Fibroblast of mammary gland (primary cell): ENCODE measurements around the gene DNAJC5G.
A peak's percentile ranks its signal among the peaks of the same experiment; 100 is the strongest.

Source experiments
- DNase-seq: peaks from one replicate; pipeline ENCODE4 v3.0.0-alpha.2; 2010; ENCODE audit warnings: low read depth
- H3K4me3 ChIP-seq: 2 replicates; pipeline ENCODE4 v1.5.1; 2011; ENCODE audit warnings: low read depth, mild to moderate bottlenecking, low read length, moderate library complexity; ENCODE audit not compliant: control insufficient read depth
- TF ChIP-seq, protein P1 (sequence below): conservative IDR thresholded peaks from 2 replicates; pipeline ENCODE4 v1.5.1; 2011; ENCODE audit warnings: low read depth, low read length, inconsistent platforms; ENCODE audit not compliant: control insufficient read depth, insufficient read depth

Gene DNAJC5G

DNA sequence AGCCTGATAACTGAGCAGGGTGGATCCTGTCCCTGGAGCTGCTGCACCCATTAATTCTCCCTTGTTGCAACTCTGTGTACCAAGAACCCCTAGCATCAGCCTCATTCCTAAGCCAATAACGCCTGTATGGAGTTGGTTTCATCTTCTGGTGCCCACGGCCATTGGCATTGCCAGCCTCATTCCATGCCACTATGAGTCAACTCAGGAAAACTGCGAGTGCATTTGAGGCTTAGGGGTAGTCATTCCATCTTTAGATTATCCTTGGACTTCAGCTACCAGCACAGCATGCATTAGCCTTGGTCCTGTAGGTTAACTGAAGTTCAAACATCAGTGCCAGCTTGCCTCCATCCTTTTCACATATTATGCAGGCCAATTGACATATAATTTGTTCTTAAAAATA is 5.6 kb downstream of the DNAJC5G start:
- DNase-seq: no peak
- no peak overlapping the region for H3K4me3 ChIP-seq
- TF ChIP-seq, protein P1, sequence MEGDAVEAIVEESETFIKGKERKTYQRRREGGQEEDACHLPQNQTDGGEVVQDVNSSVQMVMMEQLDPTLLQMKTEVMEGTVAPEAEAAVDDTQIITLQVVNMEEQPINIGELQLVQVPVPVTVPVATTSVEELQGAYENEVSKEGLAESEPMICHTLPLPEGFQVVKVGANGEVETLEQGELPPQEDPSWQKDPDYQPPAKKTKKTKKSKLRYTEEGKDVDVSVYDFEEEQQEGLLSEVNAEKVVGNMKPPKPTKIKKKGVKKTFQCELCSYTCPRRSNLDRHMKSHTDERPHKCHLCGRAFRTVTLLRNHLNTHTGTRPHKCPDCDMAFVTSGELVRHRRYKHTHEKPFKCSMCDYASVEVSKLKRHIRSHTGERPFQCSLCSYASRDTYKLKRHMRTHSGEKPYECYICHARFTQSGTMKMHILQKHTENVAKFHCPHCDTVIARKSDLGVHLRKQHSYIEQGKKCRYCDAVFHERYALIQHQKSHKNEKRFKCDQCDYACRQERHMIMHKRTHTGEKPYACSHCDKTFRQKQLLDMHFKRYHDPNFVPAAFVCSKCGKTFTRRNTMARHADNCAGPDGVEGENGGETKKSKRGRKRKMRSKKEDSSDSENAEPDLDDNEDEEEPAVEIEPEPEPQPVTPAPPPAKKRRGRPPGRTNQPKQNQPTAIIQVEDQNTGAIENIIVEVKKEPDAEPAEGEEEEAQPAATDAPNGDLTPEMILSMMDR: no peak

DNA sequence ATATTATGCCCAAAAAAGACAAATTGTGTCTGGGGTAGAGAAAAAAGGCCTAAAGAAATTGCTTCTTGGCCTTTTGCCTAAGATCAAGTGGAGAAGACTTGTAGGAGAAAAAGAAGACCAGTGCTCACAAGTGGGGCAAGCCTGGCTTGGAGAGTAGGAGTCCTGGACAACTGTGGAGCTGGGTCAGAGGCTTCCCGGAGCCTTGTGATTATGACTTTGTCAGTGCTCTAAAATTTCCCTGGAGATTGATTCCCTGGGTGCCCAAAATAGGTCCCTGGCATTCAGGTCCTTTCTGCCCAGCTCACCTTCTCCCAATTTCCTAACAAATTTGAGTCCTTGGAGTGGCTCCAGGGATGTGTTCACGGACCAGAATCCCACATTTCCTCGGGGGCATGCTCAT is 6.2 kb downstream of the DNAJC5G start:
- TF ChIP-seq, protein P1: no peak
- no peak for DNase-seq
- no peak overlapping the region for H3K4me3 ChIP-seq

DNA sequence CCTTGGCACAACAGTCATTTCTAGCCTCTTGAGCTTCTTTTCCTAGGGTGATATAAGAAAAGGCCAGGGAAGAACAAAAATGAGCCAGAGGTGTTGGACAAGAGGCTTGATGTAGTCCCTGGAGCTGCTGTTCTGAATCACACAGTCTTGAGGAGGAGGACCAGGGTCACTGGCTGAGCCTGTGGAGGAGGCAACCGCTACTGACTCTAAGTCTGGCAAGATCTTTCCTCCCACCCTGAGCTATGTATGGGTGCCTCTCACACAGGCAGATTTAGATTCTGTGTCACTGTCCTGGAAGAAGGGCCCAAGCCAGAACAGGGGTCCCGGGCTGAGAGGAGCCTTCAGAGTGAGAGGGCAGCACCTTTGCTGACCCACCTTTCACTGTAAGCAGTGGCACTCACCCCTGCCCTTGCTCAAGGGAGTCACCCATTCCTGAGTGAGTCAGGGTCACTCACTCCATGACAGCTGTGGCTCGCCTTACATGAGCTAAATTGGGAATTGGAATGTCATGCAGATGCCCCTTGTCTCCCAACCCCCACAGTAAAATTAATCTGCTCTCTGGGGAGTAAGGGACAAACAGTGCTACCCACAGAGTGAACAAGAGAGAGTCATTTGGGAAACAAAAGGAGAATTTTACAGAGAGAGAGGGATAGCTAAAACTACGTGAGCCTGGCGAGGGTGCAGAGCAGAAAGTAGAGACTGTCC is 6.8 kb downstream of the DNAJC5G start, which contains the start of gene TRIM54:
TRIM54 (plus strand) TSS at position 575 of the 705 bp plus-strand sequence. CDS start 303 bp downstream, outside the sequence.
- DNase-seq: peak; percentile 30
- no peak within 1 kb of the TSS for H3K4me3 ChIP-seq
- TF ChIP-seq, protein P1: no peak

DNA sequence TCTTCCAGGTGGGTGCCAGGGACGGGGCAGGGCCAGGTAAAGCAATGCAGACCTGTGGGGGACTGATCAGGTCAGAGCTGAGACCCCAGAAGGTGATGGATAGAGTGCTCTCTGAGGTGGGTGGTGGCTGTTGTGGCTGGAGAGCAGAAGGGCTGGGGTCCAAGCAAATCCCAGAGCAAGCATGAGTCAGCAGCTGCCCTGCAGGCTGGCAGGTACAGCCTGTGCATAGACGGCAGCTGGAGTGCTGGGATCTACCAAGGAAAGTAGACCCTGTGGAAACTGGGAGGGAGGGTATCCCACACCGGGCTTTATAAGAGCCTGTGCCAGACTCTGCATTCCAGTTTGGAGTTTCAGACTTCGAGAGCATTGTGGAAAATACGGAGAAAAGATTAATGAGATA is 7.7 kb downstream of the DNAJC5G start:
- TF ChIP-seq, protein P1: no peak
- H3K4me3 ChIP-seq: no peak overlapping the region
- no peak for DNase-seq

DNA sequence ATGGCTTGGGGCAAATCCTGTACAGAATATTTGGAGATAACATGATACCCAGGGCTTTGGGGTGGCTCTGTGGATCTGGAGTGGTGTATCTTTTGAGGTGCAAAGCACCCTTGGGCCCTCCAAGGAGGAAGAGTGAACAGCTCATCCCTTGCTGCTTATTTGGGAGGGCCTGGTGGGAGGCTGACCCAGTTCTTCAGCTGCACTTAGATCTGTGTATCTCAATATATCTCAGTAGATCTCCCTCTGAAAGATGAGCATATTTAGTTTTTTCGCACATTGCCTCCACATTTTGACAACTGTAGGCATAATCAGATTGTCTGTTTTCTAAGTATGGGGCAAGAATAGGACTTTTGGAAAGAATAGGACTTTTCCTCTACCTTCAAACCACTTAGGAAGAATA is 9.8 kb downstream of the DNAJC5G start:
- DNase-seq: no peak
- TF ChIP-seq, protein P1: no peak

DNA sequence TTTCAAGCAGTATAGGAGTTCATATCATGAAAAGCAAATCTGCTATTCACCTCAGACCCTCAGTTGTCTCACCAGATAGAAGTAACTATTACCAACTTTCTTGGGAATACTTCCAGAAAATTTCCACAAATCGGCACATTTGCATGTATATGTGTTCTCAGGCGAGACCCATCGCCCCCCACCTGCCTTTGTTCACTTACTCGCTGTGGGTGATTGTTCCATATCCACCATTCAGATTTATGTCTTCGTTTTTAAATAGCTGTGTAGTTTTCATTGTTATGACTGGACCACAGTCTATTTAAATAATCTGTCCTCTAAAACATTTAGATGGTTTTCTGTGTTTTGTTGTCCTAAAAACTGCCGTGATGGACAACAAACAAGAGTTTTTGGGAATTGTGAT is 10.2 kb downstream of the DNAJC5G start:
- no peak for DNase-seq
- no peak overlapping the region for H3K4me3 ChIP-seq
- TF ChIP-seq, protein P1: no peak

More for the DNA sequence above, 9.8 kb downstream of the DNAJC5G start:
- H3K4me3 ChIP-seq: no peak overlapping the region
